IPS-20b (cell line): ENCODE results near the gene PLXNA4.

Experiments
- H3K27ac ChIP-seq: one replicate; pipeline ENCODE4 v1.5.1; 2013; ENCODE audit warnings: low read length
- H3K27me3 ChIP-seq: 2 replicates; pipeline ENCODE4 v1.6.1; 2013; ENCODE audit warnings: mild to moderate bottlenecking, low read length, inconsistent platforms; ENCODE audit not compliant: insufficient read depth
- H3K36me3 ChIP-seq: 2 replicates; pipeline ENCODE4 v1.6.1; 2013; ENCODE audit warnings: low read depth, mild to moderate bottlenecking, inconsistent platforms, low read length, moderate library complexity; ENCODE audit not compliant: insufficient read depth
- H3K4me1 ChIP-seq: 2 replicates; pipeline ENCODE4 v1.6.1; 2013; ENCODE audit warnings: mild to moderate bottlenecking, control low read depth, inconsistent platforms, low read length, moderate library complexity; ENCODE audit not compliant: insufficient read depth
- H3K4me3 ChIP-seq: 2 replicates; pipeline ENCODE4 v1.5.1; 2013; ENCODE audit warnings: mild to moderate bottlenecking, low read length, inconsistent platforms
- H3K9ac ChIP-seq: 2 replicates; pipeline ENCODE4 v1.6.1; 2013; ENCODE audit warnings: low read depth, mild to moderate bottlenecking, inconsistent platforms, low read length, moderate library complexity
- H3K9me3 ChIP-seq: 2 replicates; pipeline ENCODE4 v1.6.1; 2013; ENCODE audit warnings: mild to moderate bottlenecking, low read depth, low read length, inconsistent platforms; ENCODE audit not compliant: insufficient read depth

Gene PLXNA4

GRCh38 chr7:132544025-132544424 lies 32.2 kb downstream of the PLXNA4 start:
- H3K4me1 ChIP-seq: peaks cover 30% of the 10 kb centered on the region
- H3K27me3 ChIP-seq: peaks cover 29% of the 10 kb centered on the region
- H3K9ac ChIP-seq: no peak overlapping the region

GRCh38 chr7:132542895-132543294 lies 33.4 kb downstream of the PLXNA4 start:
- peaks cover 29% of the 10 kb centered on the region for H3K27me3 ChIP-seq
- no peak overlapping the region for H3K27ac ChIP-seq
- peaks cover 30% of the 10 kb centered on the region for H3K4me1 ChIP-seq
- H3K4me3 ChIP-seq: no peak overlapping the region
- no peak overlapping the region for H3K9ac ChIP-seq
- no peaks in the 10 kb centered on the region for H3K36me3 ChIP-seq
- no peaks in the 10 kb centered on the region for H3K9me3 ChIP-seq

More at GRCh38 chr7:132544025-132544424, 32.2 kb downstream of the PLXNA4 start:
- H3K4me3 ChIP-seq: no peak overlapping the region
- H3K9me3 ChIP-seq: no peaks in the 10 kb centered on the region
- H3K36me3 ChIP-seq: no peaks in the 10 kb centered on the region
- H3K27ac ChIP-seq: no peak overlapping the region

GRCh38 chr7:132541656-132542055 lies 34.6 kb downstream of the PLXNA4 start:
- Histone ChIP-seq H3K4me3 (no peak overlapping the region), H3K4me1 (peaks cover 30% of the 10 kb centered on the region), H3K27ac (no peak overlapping the region), H3K9me3 (no peaks in the 10 kb centered on the region), H3K27me3 (peaks cover 28% of the 10 kb centered on the region), H3K9ac (no peak overlapping the region), H3K36me3 (no peaks in the 10 kb centered on the region)

- Histone ChIP-seq H3K4me1 (peaks cover 13% of the 10 kb centered on the region; the same call in 1 of the 2 replicates), H3K9ac (no peak overlapping the region), H3K27ac (no peak overlapping the region), H3K27me3 (0 out of 2 replicates have a peak, but pooled peaks cover 4% of the 10 kb centered on the region), H3K4me3 (no peak overlapping the region), H3K36me3 (no peaks in the 10 kb centered on the region), H3K9me3 (no peaks in the 10 kb centered on the region)
Observed at GRCh38 chr7:132537456-132538145, 38.7 kb downstream of the PLXNA4 start.

- Histone ChIP-seq H3K9ac (no peak overlapping the region), H3K27me3 (0 out of 2 replicates have a peak, but pooled peaks cover 4% of the 10 kb centered on the region), H3K9me3 (no peaks in the 10 kb centered on the region)
Observed at GRCh38 chr7:132536654-132537395, 39.4 kb downstream of the PLXNA4 start.

GRCh38 chr7:132533916-132534315 lies 42.4 kb downstream of the PLXNA4 start:
- Histone ChIP-seq H3K9me3 (no peaks in the 10 kb centered on the region), H3K4me3 (no peak overlapping the region), H3K4me1 (no peaks in the 10 kb centered on the region), H3K36me3 (no peaks in the 10 kb centered on the region), H3K27me3 (no peaks in the 10 kb centered on the region), H3K9ac (no peak overlapping the region), H3K27ac (no peak overlapping the region)

More at GRCh38 chr7:132536654-132537395, 39.4 kb downstream of the PLXNA4 start:
- peaks cover 8% of the 10 kb centered on the region; the same call in 1 of the 2 replicates for H3K4me1 ChIP-seq
- H3K4me3 ChIP-seq: no peak overlapping the region
- no peak overlapping the region for H3K27ac ChIP-seq
- no peaks in the 10 kb centered on the region for H3K36me3 ChIP-seq

GRCh38 chr7:132532281-132532680 lies 44.0 kb downstream of the PLXNA4 start:
- H3K36me3 ChIP-seq: no peaks in the 10 kb centered on the region
- H3K9ac ChIP-seq: no peak overlapping the region
- H3K27me3 ChIP-seq: no peaks in the 10 kb centered on the region
- no peak overlapping the region for H3K4me3 ChIP-seq
- no peaks in the 10 kb centered on the region for H3K4me1 ChIP-seq
- H3K27ac ChIP-seq: no peak overlapping the region
- H3K9me3 ChIP-seq: no peaks in the 10 kb centered on the region

GRCh38 chr7:132531562-132531961 lies 44.7 kb downstream of the PLXNA4 start:
- H3K4me3 ChIP-seq: no peak overlapping the region
- H3K9ac ChIP-seq: no peak overlapping the region
- no peaks in the 10 kb centered on the region for H3K36me3 ChIP-seq
- H3K27me3 ChIP-seq: no peaks in the 10 kb centered on the region
- H3K27ac ChIP-seq: no peak overlapping the region
- H3K9me3 ChIP-seq: no peaks in the 10 kb centered on the region
- H3K4me1 ChIP-seq: no peaks in the 10 kb centered on the region

- Histone ChIP-seq H3K36me3 (no peaks in the 10 kb centered on the region), H3K9me3 (no peaks in the 10 kb centered on the region), H3K27ac (no peak overlapping the region), H3K4me1 (no peaks in the 10 kb centered on the region), H3K9ac (no peak overlapping the region), H3K4me3 (no peak overlapping the region), H3K27me3 (no peaks in the 10 kb centered on the region)
Observed at GRCh38 chr7:132528695-132529094, 47.6 kb downstream of the PLXNA4 start.

GRCh38 chr7:132527467-132528410 lies 48.5 kb downstream of the PLXNA4 start:
- H3K4me3 ChIP-seq: no peak overlapping the region
- no peaks in the 10 kb centered on the region for H3K9me3 ChIP-seq
- H3K27ac ChIP-seq: no peak overlapping the region
- H3K9ac ChIP-seq: no peak overlapping the region
- no peaks in the 10 kb centered on the region for H3K27me3 ChIP-seq
- H3K4me1 ChIP-seq: no peaks in the 10 kb centered on the region
- no peaks in the 10 kb centered on the region for H3K36me3 ChIP-seq

GRCh38 chr7:132526111-132526740 lies 50.0 kb downstream of the PLXNA4 start:
- Histone ChIP-seq H3K4me3 (no peak overlapping the region), H3K27ac (no peak overlapping the region), H3K9ac (no peak overlapping the region), H3K36me3 (no peaks in the 10 kb centered on the region), H3K9me3 (no peaks in the 10 kb centered on the region), H3K4me1 (no peaks in the 10 kb centered on the region), H3K27me3 (no peaks in the 10 kb centered on the region)
